ENCODE data around the gene DUSP28. TPM values are rescaled to one million over a fixed set of nuclear protein-coding genes. Genes with fewer than 3 reads are reported as not detected.

DUSP28 gene
- total and polyA plus RNA-seq, 4 donors, result 1.9 to 4.1 (median 3.0) TPM

DNA sequence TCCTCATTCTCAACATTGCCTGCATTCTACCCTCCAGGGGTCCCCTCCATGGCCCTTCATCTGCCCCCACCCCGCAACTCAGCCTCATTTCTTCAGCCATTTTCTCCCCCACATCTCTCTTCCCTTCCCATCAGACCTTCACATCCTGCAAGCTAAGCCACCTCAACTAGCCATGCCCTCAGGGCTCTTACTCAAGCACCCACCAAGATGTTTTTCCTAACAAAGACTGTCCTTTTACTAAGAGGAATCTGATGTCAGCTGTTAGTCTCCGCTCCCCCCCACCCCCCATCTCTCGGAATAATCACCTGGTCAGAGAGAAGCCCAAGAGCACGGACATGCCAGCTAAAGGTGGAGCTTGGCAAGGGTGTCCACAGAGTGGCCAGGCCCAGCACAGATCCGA lies 21.7 kb downstream of the DUSP28 start:
- H3K27me3 ChIP-seq (ENCODE audit: control insufficient read depth in 4 of 4, insufficient read depth in 4 of 4, low read length in 3 of 4), result no peaks in the 10 kb centered on the region
- no peak overlapping the region for H3K9ac ChIP-seq (ENCODE audit: low read depth in 1 of 2, low read length in 2 of 2)
- peaks cover 16 to 42% (median 36%) of the 10 kb centered on the region in 4 donors for H3K4me1 ChIP-seq (ENCODE audit: control insufficient read depth in 4 of 4, insufficient read depth in 4 of 4, low read length in 3 of 4)
- WGBS, result 97% methylated on average over 5 of the region's 5 CpGs
- TF ChIP-seq RXRA (IDR thresholded peaks at IDR 0.05), result no peak
- H3K9me3 ChIP-seq (ENCODE audit: control insufficient read depth in 4 of 4, low read length in 3 of 4), result no peaks in the 10 kb centered on the region
- no peak overlapping the region for H3K27ac ChIP-seq (ENCODE audit: low read depth in 1 of 2, low read length in 2 of 2)
- H3K4me3 ChIP-seq (ENCODE audit: low read depth in 1 of 3, low read length in 3 of 3), result no peak overlapping the region
- DNase-seq (ENCODE audit: low spot score), result no peak
- H3K36me3 ChIP-seq (ENCODE audit: control insufficient read depth in 4 of 4, insufficient read depth in 3 of 4, low read depth in 1 of 4, low read length in 3 of 4), result peaks cover 0 to 16% (median under 1%) of the 10 kb centered on the region in 4 donors

DNA sequence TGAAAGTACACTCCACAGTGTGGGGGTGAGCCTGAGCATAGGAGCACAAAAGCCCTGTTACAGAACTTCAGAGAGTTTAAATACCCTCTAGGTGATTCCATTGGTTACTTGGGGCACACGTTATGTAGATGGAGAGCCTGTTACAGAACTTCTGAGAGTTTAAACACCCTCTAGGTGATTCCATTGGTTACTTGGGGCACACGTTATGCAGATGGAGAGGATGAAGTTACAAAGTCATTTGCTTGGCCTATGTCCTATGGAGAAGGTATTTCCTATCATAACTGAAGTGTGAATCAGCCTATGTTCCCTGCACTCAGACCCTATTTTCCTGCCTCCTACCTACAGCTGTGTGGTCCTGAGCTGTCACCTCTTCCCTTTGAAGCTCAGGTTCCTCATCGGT lies 22.6 kb downstream of the DUSP28 start:
- 93% methylated on average over 3 of the region's 3 CpGs for WGBS
- Histone ChIP-seq H3K4me1 (ENCODE audit: control insufficient read depth in 4 of 4, insufficient read depth in 4 of 4, low read length in 3 of 4) (peaks cover 21 to 51% (median 43%) of the 10 kb centered on the region in 4 donors), H3K27ac (ENCODE audit: low read depth in 1 of 2, low read length in 2 of 2) (no peak overlapping the region), H3K9ac (ENCODE audit: low read depth in 1 of 2, low read length in 2 of 2) (no peak overlapping the region), H3K36me3 (ENCODE audit: control insufficient read depth in 4 of 4, insufficient read depth in 3 of 4, low read depth in 1 of 4, low read length in 3 of 4) (peaks cover 0 to 8% (median 0%) of the 10 kb centered on the region in 4 donors), H3K4me3 (ENCODE audit: low read depth in 1 of 3, low read length in 3 of 3) (no peak overlapping the region), H3K9me3 (ENCODE audit: control insufficient read depth in 4 of 4, low read length in 3 of 4) (no peaks in the 10 kb centered on the region), H3K27me3 (ENCODE audit: control insufficient read depth in 4 of 4, insufficient read depth in 4 of 4, low read length in 3 of 4) (no peaks in the 10 kb centered on the region)
- TF ChIP-seq, protein P1, sequence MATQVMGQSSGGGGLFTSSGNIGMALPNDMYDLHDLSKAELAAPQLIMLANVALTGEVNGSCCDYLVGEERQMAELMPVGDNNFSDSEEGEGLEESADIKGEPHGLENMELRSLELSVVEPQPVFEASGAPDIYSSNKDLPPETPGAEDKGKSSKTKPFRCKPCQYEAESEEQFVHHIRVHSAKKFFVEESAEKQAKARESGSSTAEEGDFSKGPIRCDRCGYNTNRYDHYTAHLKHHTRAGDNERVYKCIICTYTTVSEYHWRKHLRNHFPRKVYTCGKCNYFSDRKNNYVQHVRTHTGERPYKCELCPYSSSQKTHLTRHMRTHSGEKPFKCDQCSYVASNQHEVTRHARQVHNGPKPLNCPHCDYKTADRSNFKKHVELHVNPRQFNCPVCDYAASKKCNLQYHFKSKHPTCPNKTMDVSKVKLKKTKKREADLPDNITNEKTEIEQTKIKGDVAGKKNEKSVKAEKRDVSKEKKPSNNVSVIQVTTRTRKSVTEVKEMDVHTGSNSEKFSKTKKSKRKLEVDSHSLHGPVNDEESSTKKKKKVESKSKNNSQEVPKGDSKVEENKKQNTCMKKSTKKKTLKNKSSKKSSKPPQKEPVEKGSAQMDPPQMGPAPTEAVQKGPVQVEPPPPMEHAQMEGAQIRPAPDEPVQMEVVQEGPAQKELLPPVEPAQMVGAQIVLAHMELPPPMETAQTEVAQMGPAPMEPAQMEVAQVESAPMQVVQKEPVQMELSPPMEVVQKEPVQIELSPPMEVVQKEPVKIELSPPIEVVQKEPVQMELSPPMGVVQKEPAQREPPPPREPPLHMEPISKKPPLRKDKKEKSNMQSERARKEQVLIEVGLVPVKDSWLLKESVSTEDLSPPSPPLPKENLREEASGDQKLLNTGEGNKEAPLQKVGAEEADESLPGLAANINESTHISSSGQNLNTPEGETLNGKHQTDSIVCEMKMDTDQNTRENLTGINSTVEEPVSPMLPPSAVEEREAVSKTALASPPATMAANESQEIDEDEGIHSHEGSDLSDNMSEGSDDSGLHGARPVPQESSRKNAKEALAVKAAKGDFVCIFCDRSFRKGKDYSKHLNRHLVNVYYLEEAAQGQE (IDR thresholded peaks at IDR 0.05), result no peak
- TF ChIP-seq YY1 (IDR thresholded peaks at IDR 0.05) (no peak), EGR1 (IDR thresholded peaks at IDR 0.05; ENCODE audit: low read depth in 2 of 2) (no peak), FOXA2 (IDR thresholded peaks at IDR 0.05) (no peak)
- TF ChIP-seq, protein P2, sequence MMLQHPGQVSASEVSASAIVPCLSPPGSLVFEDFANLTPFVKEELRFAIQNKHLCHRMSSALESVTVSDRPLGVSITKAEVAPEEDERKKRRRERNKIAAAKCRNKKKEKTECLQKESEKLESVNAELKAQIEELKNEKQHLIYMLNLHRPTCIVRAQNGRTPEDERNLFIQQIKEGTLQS (IDR thresholded peaks at IDR 0.05), result no peak
- no peak for DNase-seq (ENCODE audit: low spot score)

DNA sequence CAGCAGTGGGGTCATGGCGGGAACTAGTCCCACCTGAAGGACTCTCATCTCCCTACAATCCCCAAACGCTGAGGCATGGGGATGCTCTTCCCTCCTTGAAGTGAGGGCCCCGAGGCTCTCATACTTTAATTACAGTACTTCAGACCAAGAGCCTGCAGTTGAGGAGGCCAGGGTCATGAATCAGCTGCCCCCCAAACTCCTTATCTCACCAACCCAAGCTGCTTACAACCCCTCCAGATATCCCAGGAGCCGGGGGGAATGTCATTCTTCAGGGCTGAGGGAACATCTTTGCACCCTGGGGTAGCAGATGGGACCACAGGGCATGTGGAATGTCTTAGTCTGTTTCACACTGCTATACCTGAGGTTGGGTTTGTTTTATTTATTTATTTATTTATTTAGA lies 23.6 kb downstream of the DUSP28 start:
- 93% methylated on average over 4 of the region's 4 CpGs for WGBS
- H3K4me1 ChIP-seq (ENCODE audit: control insufficient read depth in 4 of 4, insufficient read depth in 4 of 4, low read length in 3 of 4), result peaks cover 26 to 54% (median 50%) of the 10 kb centered on the region in 4 donors
- no peak overlapping the region for H3K27ac ChIP-seq (ENCODE audit: low read depth in 1 of 2, low read length in 2 of 2)
- DNase-seq (ENCODE audit: low spot score), result no peak
- H3K9me3 ChIP-seq (ENCODE audit: control insufficient read depth in 4 of 4, low read length in 3 of 4), result no peaks in the 10 kb centered on the region
- H3K36me3 ChIP-seq (ENCODE audit: control insufficient read depth in 4 of 4, insufficient read depth in 3 of 4, low read depth in 1 of 4, low read length in 3 of 4), result no peaks in the 10 kb centered on the region
- no peak overlapping the region for H3K4me3 ChIP-seq (ENCODE audit: low read depth in 1 of 3, low read length in 3 of 3)
- H3K27me3 ChIP-seq (ENCODE audit: control insufficient read depth in 4 of 4, insufficient read depth in 4 of 4, low read length in 3 of 4), result no peaks in the 10 kb centered on the region
- no peak overlapping the region for H3K9ac ChIP-seq (ENCODE audit: low read depth in 1 of 2, low read length in 2 of 2)
- TF ChIP-seq, protein P3, sequence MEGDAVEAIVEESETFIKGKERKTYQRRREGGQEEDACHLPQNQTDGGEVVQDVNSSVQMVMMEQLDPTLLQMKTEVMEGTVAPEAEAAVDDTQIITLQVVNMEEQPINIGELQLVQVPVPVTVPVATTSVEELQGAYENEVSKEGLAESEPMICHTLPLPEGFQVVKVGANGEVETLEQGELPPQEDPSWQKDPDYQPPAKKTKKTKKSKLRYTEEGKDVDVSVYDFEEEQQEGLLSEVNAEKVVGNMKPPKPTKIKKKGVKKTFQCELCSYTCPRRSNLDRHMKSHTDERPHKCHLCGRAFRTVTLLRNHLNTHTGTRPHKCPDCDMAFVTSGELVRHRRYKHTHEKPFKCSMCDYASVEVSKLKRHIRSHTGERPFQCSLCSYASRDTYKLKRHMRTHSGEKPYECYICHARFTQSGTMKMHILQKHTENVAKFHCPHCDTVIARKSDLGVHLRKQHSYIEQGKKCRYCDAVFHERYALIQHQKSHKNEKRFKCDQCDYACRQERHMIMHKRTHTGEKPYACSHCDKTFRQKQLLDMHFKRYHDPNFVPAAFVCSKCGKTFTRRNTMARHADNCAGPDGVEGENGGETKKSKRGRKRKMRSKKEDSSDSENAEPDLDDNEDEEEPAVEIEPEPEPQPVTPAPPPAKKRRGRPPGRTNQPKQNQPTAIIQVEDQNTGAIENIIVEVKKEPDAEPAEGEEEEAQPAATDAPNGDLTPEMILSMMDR (IDR thresholded peaks at IDR 0.05; ENCODE audit: low read depth, low read length, missing input control), result no peak
- TF ChIP-seq, protein P2 (IDR thresholded peaks at IDR 0.05), result no peak
- TF ChIP-seq, protein P4, sequence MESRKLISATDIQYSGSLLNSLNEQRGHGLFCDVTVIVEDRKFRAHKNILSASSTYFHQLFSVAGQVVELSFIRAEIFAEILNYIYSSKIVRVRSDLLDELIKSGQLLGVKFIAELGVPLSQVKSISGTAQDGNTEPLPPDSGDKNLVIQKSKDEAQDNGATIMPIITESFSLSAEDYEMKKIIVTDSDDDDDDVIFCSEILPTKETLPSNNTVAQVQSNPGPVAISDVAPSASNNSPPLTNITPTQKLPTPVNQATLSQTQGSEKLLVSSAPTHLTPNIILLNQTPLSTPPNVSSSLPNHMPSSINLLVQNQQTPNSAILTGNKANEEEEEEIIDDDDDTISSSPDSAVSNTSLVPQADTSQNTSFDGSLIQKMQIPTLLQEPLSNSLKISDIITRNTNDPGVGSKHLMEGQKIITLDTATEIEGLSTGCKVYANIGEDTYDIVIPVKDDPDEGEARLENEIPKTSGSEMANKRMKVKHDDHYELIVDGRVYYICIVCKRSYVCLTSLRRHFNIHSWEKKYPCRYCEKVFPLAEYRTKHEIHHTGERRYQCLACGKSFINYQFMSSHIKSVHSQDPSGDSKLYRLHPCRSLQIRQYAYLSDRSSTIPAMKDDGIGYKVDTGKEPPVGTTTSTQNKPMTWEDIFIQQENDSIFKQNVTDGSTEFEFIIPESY (IDR thresholded peaks at IDR 0.05), result no peak
- TF ChIP-seq SP1 (IDR thresholded peaks at IDR 0.05) (no peak), JUND (IDR thresholded peaks at IDR 0.05) (no peak), HNF4G (IDR thresholded peaks at IDR 0.05) (no peak), TAF1 (conservative IDR thresholded peaks at IDR 0.05) (no peak), RAD21 (IDR thresholded peaks at IDR 0.05) (no peak)
- TF ChIP-seq, protein P5, sequence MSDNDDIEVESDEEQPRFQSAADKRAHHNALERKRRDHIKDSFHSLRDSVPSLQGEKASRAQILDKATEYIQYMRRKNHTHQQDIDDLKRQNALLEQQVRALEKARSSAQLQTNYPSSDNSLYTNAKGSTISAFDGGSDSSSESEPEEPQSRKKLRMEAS (IDR thresholded peaks at IDR 0.05), result no peak
